H1 (cell line): Measurements from ENCODE around the gene CCR3. TPM values are rescaled to one million over a fixed set of nuclear protein-coding genes. Genes with fewer than 3 reads are reported as not detected.
"Not testable (repeated sequence)": the region's sequence is repeated elsewhere in the genome, so short reads cannot be mapped to it uniquely, and the experiment has no call there.

Experiments
- CTCF ChIA-PET: fragments of 300-600 bp; sonication (Branson Sonifier 250); formaldehyde crosslinking; loops from one replicate; lab custom pipeline; 2021; ENCODE audit not compliant: partially characterized antibody; lab: Charles Lee
- POLR2A ChIA-PET: fragments of 300-600 bp; sonication (Branson Sonifier 250); formaldehyde crosslinking; loops from one replicate; lab custom pipeline; 2021; ENCODE audit warnings: inconsistent platforms; ENCODE audit not compliant: partially characterized antibody; lab: Charles Lee
- DNase-seq, 2 experiments: peaks; one replicate each; pipeline versions ENCODE4 v3.0.0 to v3.0.0-alpha.2; 2010 to 2022; ENCODE audit warnings: low spot score in 2 of 2, low read depth in 1 of 2, mixed read lengths in 1 of 2
- FAIRE-seq: peaks from 2 replicates; lab custom pipeline; 2011; peaks lifted over from hg19 to GRCh38; lab: Jason Lieb, UNC
- H2AFZ ChIP-seq: 2 replicates; pipeline ENCODE4 v1.8.1; 2012; ENCODE audit warnings: low read length, inconsistent platforms
- H2AK5ac ChIP-seq: 2 replicates; pipeline ENCODE4 v1.6.1; 2013; ENCODE audit warnings: low read depth, low read length
- H2BK120ac ChIP-seq: replicated peaks from 2 replicates; pipeline ENCODE3; 2013; ENCODE audit warnings: low read depth, low read length, inconsistent platforms
- H2BK12ac ChIP-seq: 2 replicates; pipeline ENCODE4 v1.6.1; 2013; ENCODE audit warnings: low read depth, low read length
- H2BK15ac ChIP-seq: 2 replicates; pipeline ENCODE4 v1.6.1; 2013; ENCODE audit warnings: low read length
- H2BK20ac ChIP-seq: 2 replicates; pipeline ENCODE4 v1.6.1; 2013; ENCODE audit warnings: low read length
- H2BK5ac ChIP-seq: 2 replicates; pipeline ENCODE4 v1.6.1; 2013; ENCODE audit warnings: low read depth, low read length
- H3K14ac ChIP-seq: 2 replicates; pipeline ENCODE4 v1.6.1; 2013; ENCODE audit warnings: inconsistent platforms; ENCODE audit not compliant: insufficient read length
- H3K18ac ChIP-seq: 2 replicates; pipeline ENCODE4 v1.6.1; 2013; ENCODE audit warnings: low read length; ENCODE audit errors: extremely low read depth
- H3K23ac ChIP-seq: 2 replicates; pipeline ENCODE4 v1.6.1; 2013; ENCODE audit warnings: inconsistent platforms; ENCODE audit not compliant: insufficient read length
- H3K23me2 ChIP-seq: 2 replicates; pipeline ENCODE4 v1.6.1; 2013; ENCODE audit warnings: low read depth, low read length
- H3K27ac ChIP-seq: 2 replicates; pipeline ENCODE4 v1.6.1; 2011; ENCODE audit warnings: low read depth, low read length, inconsistent platforms
- H3K27me3 ChIP-seq, 4 experiments: replicated peaks in 1 of 4; 1 replicate in 1 of 4; 2 replicates in 3 of 4; pipeline versions ENCODE4 v1.6.1 to v1.8.1; 2011 to 2013; ENCODE audit warnings: low read length in 3 of 4, mild to moderate bottlenecking in 3 of 4, inconsistent platforms in 2 of 4, mixed read lengths in 2 of 4, moderate library complexity in 1 of 4; ENCODE audit not compliant: control insufficient read depth in 3 of 4, insufficient read depth in 3 of 4; ENCODE audit errors: extremely low read depth in 1 of 4
- H3K36me3 ChIP-seq, 4 experiments: 2 replicates each; pipeline versions ENCODE4 v1.6.1 to v1.8.1; 2011 to 2013; ENCODE audit warnings: mild to moderate bottlenecking in 4 of 4, low read length in 3 of 4, moderate library complexity in 2 of 4, control low read depth in 1 of 4, inconsistent platforms in 1 of 4; ENCODE audit not compliant: insufficient read depth in 4 of 4, control insufficient read depth in 2 of 4
- H3K4ac ChIP-seq: replicated peaks from 2 replicates; pipeline ENCODE3; 2013; ENCODE audit warnings: low read length, low read depth, mixed read lengths, inconsistent platforms; ENCODE audit not compliant: insufficient read length
- H3K4me1 ChIP-seq, 4 experiments: replicated peaks in 1 of 4; 1 replicate in 1 of 4; 2 replicates in 3 of 4; pipeline versions ENCODE4 v1.6.1 to v1.8.1; 2011 to 2013; ENCODE audit warnings: low read length in 3 of 4, inconsistent platforms in 2 of 4, mixed read lengths in 1 of 4; ENCODE audit not compliant: insufficient read depth in 4 of 4, control insufficient read depth in 3 of 4
- H3K4me2 ChIP-seq, 2 experiments: 2 replicates each; pipeline versions ENCODE4 v1.6.1 to v1.8.1; 2011 to 2013; ENCODE audit warnings: low read depth in 2 of 2, low read length in 2 of 2, control low read depth in 1 of 2, inconsistent platforms in 1 of 2, mild to moderate bottlenecking in 1 of 2; ENCODE audit not compliant: insufficient read depth in 1 of 2
- H3K4me3 ChIP-seq, 4 experiments: fragments of 200-600, 300-600 bp in 1 of 4; sonication (generic), shearing (Covaris generic), sonication (Bioruptor Twin) in 1 of 4; 2 replicates each; pipeline versions ENCODE4 v1.5.1 to v1.8.1; 2011 to 2016; ENCODE audit warnings: low read length in 4 of 4, low read depth in 3 of 4, control low read depth in 2 of 4, inconsistent platforms in 2 of 4, mild to moderate bottlenecking in 2 of 4, mixed read lengths in 1 of 4, moderate library complexity in 1 of 4; ENCODE audit not compliant: insufficient read depth in 2 of 4; ENCODE audit errors: extremely low read depth in 1 of 4
- H3K56ac ChIP-seq: replicated peaks from 2 replicates; pipeline ENCODE3; 2013; ENCODE audit warnings: low read depth, mild to moderate bottlenecking, mixed read lengths, low read length, inconsistent platforms; ENCODE audit not compliant: insufficient read length
- H3K79me1 ChIP-seq: 2 replicates; pipeline ENCODE4 v1.6.1; 2013; ENCODE audit warnings: low read depth, low read length, control low read depth
- H3K79me2 ChIP-seq, 2 experiments: 2 replicates each; pipeline versions ENCODE4 v1.6.1 to v1.8.1; 2012 to 2013; ENCODE audit warnings: low read length in 2 of 2, mild to moderate bottlenecking in 2 of 2, inconsistent platforms in 1 of 2; ENCODE audit not compliant: insufficient read depth in 2 of 2, control insufficient read depth in 1 of 2
- H3K9ac ChIP-seq, 4 experiments: replicated peaks in 1 of 4; 1 replicate in 1 of 4; 2 replicates in 3 of 4; pipeline versions ENCODE4 v1.6.1 to v1.8.1; 2011 to 2013; ENCODE audit warnings: low read depth in 3 of 4, low read length in 3 of 4, control low read depth in 2 of 4, mild to moderate bottlenecking in 2 of 4, moderate library complexity in 2 of 4, inconsistent platforms in 1 of 4; ENCODE audit errors: extremely low read depth in 1 of 4
- H3K9me3 ChIP-seq, 2 experiments: 2 replicates each; pipeline versions ENCODE4 v1.6.1 to v1.8.1; 2012 to 2013; ENCODE audit warnings: mild to moderate bottlenecking in 2 of 2, moderate library complexity in 2 of 2, control low read depth in 1 of 2, inconsistent platforms in 1 of 2, low read depth in 1 of 2, low read length in 1 of 2, mixed read lengths in 1 of 2; ENCODE audit not compliant: insufficient read depth in 2 of 2
- H4K20me1 ChIP-seq, 2 experiments: replicated peaks in 1 of 2; 2 replicates each; pipeline versions ENCODE3 to v1.8.1; 2011 to 2013; ENCODE audit warnings: inconsistent platforms in 2 of 2, low read length in 2 of 2, mild to moderate bottlenecking in 1 of 2; ENCODE audit not compliant: insufficient read depth in 2 of 2, control insufficient read depth in 1 of 2
- H4K5ac ChIP-seq: 2 replicates; pipeline ENCODE4 v1.6.1; 2013; ENCODE audit warnings: low read length, low read depth, mixed read lengths, inconsistent platforms; ENCODE audit not compliant: insufficient read length
- H4K8ac ChIP-seq: 2 replicates; pipeline ENCODE4 v1.8.0; 2013; ENCODE audit warnings: mild to moderate bottlenecking, moderate library complexity, low read length, inconsistent platforms; ENCODE audit not compliant: insufficient read depth; ENCODE audit errors: extremely low read depth
- H4K91ac ChIP-seq: replicated peaks from 2 replicates; pipeline ENCODE3; 2013; ENCODE audit warnings: low read length, mixed read lengths, inconsistent platforms; ENCODE audit not compliant: insufficient read length
- WGBS, 2 experiments: shearing (Covaris generic) in 1 of 2; methylation state at CpG; one replicate each; pipeline versions ENCODE4 v1.1.6 to v1.1.7; 2013 to 2015; ENCODE audit warnings: low lambda C conversion rate in 2 of 2, mixed read lengths in 2 of 2, inconsistent platforms in 1 of 2, low coverage in 1 of 2, missing lambda C conversion rate in 1 of 2; ENCODE audit not compliant: insufficient replicate concordance in 2 of 2, insufficient coverage in 1 of 2, insufficient read length in 1 of 2; ENCODE audit errors: extremely low coverage in 1 of 2, missing lambda C conversion rate in 1 of 2; 5-methylcytosine and 5-hydroxymethylcytosine counted together
- polyA plus RNA-seq, 7 experiments: library from polyadenylated mRNA; depleted of rRNA in 3 of 7; stranded (reverse) in 5 of 7; unstranded in 2 of 7; fragments of >200 nt in 5 of 7; fragments of 200-250 nt in 2 of 7; gene quantifications; 1 replicate in 5 of 7; 2 replicates in 1 of 7; 4 replicates in 1 of 7; pipeline versions ENCODE4 v1.2.1 to v1.2.3, GENCODE V29; 2011 to 2013; ENCODE audit warnings: missing spikeins in 2 of 7, mixed read lengths in 2 of 7
- total RNA-seq: library from RNA; stranded (reverse); fragmentation: NEBNext Ultra II Directional; extraction: Animal tissue kit (Norgen Biotek cat#: 25700); gene quantifications from 2 replicates; pipeline ENCODE4 v1.2.1, GENCODE V29; 2021

Gene CCR3
- total and polyA plus RNA-seq, 2 of the 8 experiments (the other 6 are each of a cell fraction or from before 2014, with no cell fraction given) = not detected

DNA sequence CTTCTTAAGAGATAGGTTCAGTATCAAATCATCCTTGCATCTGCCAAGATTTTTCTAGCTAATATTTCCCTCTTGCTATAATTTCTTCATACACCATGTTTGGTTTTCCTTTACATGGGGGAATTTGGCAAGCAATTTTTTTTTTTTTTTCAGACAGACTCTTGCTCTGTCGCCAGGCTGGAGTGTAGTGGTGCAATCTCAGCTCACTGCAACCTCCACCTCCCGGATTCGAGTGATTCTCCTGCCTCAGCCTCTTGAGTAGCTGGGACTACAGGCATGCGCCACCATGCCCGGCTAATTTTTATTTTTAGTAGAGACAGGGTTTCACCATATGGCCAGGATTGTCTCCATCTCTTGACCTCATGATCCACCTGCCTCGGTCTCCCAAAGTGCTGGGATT is 34.7 kb upstream of the CCR3 start:
- H3K18ac ChIP-seq, H3K23ac ChIP-seq, H4K8ac ChIP-seq, H3K4me2 ChIP-seq, DNase-seq, H2BK120ac ChIP-seq, H2BK20ac ChIP-seq, H3K27me3 ChIP-seq, H2AFZ ChIP-seq, H3K79me1 ChIP-seq, H2AK5ac ChIP-seq, H3K4me1 ChIP-seq, H3K79me2 ChIP-seq, H4K5ac ChIP-seq, H3K4me3 ChIP-seq, H2BK12ac ChIP-seq, H3K14ac ChIP-seq, POLR2A ChIA-PET, H3K9me3 ChIP-seq, H4K20me1 ChIP-seq, H3K9ac ChIP-seq, H3K4ac ChIP-seq, H2BK15ac ChIP-seq, H3K36me3 ChIP-seq, FAIRE-seq, H3K56ac ChIP-seq, H4K91ac ChIP-seq, H2BK5ac ChIP-seq, H3K23me2 ChIP-seq, H3K27ac ChIP-seq: not testable (repeated sequence)
- WGBS, 2 experiments = 93% methylated on average over 6 of the region's 6 CpGs; no CpG with 5 or more reads in 1 of the 2 experiments
- CTCF ChIA-PET = interaction anchor here (0.6 to 6.6 kb wide), 35 partner anchors 9 to 700 kb away, joined by 3 to 34 read pairs (median 4); partner anchors contain the start of gene CCR5
